ENCODE data around the gene OR7D4.

- no peak for TF ChIP-seq CTCF (tag by site-specific recombination; IDR thresholded peaks at IDR 0.05)
- TF ChIP-seq ZNF280D (tag by site-specific recombination; IDR thresholded peaks at IDR 0.05), result no peak
- no peak for TF ChIP-seq TCF7L2 (IDR thresholded peaks at IDR 0.05; ENCODE audit: borderline replicate concordance, low read depth, low read length)
- TF ChIP-seq ZNF274 (IDR thresholded peaks at IDR 0.05; ENCODE audit: low read length), result no peak
- TF ChIP-seq ZNF274 (tag by site-specific recombination; IDR thresholded peaks at IDR 0.05; ENCODE audit: borderline replicate concordance), result no peak
- no peak for TF ChIP-seq ZBTB1 (tag by site-specific recombination; IDR thresholded peaks at IDR 0.05)
- TF ChIP-seq ZNF785 (tag by site-specific recombination; IDR thresholded peaks at IDR 0.05), result no peak
- no peak for TF ChIP-seq ZNF324 (tag by site-specific recombination; IDR thresholded peaks at IDR 0.05)
- no peak for TF ChIP-seq ZNF449 (tag by site-specific recombination; IDR thresholded peaks at IDR 0.05)
- no peak for TF ChIP-seq ZNF580 (tag by site-specific recombination; IDR thresholded peaks at IDR 0.05)
Measured at GRCh38 chr19:9175326-9175725, 44.1 kb downstream of the OR7D4 start.

Measured in HEK293 (cell line).